NCI-H2227 (cell line): ENCODE measurements around the gene PSMC2.
"Not testable (repeated sequence)": the region's sequence is repeated elsewhere in the genome, so short reads cannot be mapped to it uniquely, and the experiment has no call there.

Experiments
- DNase-seq: peaks from one replicate; lab custom pipeline; 2025; ENCODE audit not compliant: unreplicated experiment; lab: John Stamatoyannopoulos, UW

The PSMC2 gene

DNA sequence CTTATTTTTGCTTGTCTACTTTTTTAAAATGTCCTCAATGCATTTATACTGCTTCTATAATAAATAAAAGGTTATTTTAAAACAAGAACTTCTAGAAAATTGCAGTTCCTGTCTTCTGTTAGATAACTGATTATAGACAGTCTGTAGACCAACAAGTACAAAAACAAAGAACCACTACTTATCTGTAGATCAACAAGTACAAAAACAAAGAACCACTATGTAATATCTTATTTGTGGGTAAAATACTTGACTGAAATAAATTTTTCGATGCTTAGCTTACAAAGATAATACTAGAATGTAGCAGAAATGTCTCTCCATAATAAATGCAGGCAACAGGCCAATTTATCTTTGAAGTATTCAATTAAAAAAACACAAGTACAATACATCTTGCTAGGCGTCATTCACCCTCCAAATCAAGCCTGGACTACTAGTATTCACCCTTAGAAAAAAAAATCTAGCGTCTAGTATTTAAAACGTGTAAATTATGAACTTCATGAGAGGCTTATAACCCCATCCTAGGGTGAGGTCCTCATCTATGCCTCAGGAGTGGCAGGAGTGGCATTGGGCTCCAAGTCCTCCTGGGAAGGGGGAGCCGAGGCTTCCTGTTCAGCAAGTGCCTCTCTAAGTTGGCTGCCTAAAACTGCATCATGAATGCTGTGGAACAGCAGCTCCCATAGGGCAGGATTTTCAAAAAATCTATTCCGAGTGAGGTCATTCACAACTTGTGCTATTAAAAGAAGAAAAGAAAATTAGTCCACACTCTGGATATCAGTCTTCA lies 26.6 kb downstream of the PSMC2 start:
- no peak for DNase-seq

GRCh38 chr7:103379270-103379975 lies 32.0 kb downstream of the PSMC2 start:
- no peak for DNase-seq

GRCh38 chr7:103380395-103381191 lies 33.1 kb downstream of the PSMC2 start:
- DNase-seq, result no peak

- no peak for DNase-seq
Measured at GRCh38 chr7:103381280-103382031, 34.0 kb downstream of the PSMC2 start.

GRCh38 chr7:103382032-103382402 lies 34.6 kb downstream of the PSMC2 start:
- DNase-seq, result no peak

DNA sequence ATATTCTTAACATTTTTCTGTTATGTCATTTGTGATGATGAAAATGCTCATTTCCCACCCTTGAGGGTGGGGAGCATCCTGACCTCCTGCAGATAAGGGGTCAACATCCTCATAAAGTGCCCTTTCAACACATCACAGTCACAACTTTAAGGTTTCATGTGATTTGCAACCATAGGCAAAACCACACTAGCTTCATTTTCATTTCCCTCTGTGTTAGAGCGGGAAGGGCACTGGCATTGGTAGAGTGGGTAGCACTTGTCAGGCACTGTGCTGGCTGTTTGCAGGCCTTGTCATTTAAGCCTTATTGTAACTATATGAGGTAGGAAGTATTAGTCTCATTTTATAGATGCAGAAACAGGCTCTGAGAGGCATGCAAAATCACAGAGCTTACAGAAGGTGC lies 39.8 kb downstream of the PSMC2 start:
- no peak for DNase-seq

DNA sequence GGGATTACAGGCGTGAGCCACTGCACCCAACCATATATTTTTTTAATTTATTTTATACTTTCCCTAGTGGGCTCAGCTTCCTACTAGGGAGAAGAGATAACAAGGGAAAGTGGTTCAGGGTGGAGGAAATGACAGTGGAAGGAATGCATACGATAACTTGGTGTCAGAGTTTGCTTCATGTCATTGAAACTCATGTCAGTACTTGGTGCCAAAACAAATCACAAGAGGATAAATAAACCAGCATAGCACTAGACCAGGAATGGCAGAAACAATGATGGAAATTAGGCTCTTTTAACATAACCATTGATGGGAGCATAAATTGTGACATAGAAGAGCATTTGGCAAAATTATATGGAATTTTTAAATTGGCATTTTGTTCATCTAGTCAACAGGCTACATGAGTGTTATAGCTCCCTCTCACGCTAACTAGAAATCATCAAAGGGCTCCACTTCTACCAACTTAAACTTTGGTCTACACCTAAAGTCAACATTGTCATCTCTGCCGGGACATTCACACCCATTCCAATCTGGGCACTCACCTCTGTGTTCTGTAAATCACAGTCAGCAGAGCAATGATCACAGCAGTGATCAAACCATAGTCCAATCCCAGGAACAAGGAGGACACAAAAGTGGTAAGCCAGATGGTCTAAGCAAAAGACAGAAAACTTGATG lies 41.2 kb downstream of the PSMC2 start:
- no peak for DNase-seq

DNA sequence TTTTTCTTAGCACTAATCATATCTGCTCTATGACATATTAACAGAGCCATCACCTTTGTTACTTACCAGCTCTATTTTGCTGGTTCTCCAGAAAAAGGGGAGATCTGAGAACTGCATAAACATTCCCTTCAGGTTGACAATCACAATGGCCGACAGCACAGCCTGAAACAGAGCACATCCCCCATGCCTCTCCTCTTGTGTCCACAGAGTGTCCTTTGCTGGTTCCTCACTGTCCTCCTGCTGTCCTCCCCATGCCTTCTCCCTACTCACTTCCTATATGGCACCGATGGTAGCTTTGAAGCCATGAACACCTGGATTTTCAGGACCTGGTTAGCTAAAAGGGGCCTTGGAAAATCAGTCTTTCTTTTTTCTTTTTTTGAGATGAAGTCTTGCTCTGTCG lies 41.8 kb downstream of the PSMC2 start:
- DNase-seq, result no peak

DNA sequence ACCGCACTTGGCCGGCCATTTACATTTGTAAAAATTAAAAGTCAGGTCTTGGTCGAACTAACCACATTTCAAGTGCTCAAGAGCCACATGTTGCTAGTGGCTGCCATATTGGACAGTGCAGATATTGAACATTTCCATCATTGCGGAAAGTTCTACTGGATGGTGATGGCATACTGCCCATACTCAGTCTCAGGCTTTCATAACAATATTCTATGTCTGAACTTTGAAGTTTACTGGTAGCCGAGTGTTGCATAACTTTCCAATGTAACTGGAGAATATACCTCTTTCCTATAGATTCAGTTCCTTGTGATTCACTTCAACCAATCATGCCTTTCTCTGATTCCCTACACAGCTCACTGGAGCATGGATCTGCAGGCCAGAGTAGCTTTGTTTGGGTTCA lies 43.7 kb downstream of the PSMC2 start:
- DNase-seq, result no peak

DNA sequence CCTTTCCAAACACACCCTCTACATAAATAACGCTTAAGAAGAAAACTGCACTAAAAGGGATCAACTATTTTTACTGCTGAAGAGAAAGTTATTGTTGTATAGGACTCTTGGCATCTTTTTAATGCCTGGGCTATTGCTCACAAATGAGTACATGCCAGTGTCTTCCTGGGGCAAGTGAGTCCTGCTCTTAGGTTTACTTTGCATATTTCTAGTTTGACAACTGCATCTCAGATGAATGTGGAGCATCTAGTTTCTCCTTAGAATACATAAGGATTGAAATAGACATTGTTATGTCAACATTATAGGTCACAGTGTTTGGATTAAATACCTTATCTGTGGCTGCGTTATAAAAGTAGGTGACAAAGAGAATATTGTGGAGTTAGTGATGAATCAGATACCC lies 44.5 kb downstream of the PSMC2 start:
- no peak for DNase-seq

GRCh38 chr7:103394566-103394965 lies 47.1 kb downstream of the PSMC2 start:
- no peak for DNase-seq

DNA sequence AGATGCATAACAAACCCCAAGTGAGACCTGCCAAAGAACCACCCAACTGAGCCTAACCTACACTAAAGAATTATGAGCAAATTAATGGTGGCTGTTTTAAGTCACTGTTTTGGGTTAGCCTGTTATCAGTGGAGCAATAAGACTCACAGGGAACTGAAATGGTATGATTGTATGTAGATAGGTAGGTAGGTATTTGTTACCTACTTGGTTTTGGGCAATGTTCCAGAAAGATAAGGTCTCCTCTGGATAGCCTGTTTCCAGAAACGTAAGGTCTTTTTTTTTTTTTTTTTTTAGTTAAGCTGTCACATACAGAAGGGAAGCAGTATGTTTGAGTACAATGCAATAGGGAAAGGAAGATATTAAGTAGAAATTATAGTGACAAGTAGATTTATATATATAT lies 47.6 kb downstream of the PSMC2 start:
- no peak for DNase-seq

- DNase-seq, result no peak
Measured at GRCh38 chr7:103396471-103396870, 49.0 kb downstream of the PSMC2 start.

DNA sequence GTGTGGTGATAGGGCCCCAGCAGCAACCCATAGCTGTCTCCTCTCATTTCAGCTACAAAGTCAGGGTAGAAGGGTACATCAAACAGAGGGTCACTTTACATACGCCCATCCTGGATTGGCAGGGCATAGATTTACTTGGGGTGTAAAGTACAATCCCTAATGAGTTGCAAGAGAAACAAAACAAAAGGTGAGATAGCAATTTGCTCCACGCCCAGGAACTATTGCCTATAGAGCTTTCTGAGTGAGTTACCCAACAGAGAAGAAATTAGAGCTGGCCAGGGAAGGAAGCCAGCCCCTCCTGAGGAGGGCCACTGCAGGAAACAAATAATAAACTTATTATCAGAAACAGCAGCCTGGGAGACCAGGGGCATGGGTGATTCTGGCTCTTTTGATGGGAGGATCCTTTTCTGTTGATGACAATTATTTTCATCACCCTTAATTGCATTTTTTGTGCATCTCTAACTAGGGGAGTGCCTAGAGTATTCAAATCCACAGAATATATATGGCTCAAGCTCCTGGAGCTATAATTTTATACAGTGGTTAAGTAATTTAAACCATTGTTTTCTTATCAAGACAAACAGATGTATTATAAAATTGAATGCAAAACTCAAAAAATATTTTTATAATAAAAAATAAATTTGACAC lies 51.2 kb downstream of the PSMC2 start:
- no peak for DNase-seq

DNA sequence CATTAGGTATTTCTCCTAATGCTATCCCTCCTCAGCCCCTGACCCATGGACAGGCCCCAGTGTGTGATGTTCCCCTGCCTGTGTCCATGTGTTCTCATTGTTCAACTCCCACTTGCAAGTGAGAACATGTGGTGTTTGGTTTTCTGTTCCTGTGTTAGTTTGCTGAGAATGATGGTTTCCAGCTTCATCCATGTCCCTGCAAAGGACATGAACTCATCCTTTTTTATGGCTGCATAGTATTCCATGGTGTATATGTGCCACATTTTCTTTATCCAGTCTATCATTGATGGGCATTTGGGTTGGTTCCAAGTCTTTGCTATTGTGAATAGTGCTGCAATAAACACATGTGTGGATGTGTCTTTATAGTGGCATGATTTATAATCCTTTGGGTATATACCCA lies 52.2 kb downstream of the PSMC2 start:
- DNase-seq, result not testable (repeated sequence)

DNA sequence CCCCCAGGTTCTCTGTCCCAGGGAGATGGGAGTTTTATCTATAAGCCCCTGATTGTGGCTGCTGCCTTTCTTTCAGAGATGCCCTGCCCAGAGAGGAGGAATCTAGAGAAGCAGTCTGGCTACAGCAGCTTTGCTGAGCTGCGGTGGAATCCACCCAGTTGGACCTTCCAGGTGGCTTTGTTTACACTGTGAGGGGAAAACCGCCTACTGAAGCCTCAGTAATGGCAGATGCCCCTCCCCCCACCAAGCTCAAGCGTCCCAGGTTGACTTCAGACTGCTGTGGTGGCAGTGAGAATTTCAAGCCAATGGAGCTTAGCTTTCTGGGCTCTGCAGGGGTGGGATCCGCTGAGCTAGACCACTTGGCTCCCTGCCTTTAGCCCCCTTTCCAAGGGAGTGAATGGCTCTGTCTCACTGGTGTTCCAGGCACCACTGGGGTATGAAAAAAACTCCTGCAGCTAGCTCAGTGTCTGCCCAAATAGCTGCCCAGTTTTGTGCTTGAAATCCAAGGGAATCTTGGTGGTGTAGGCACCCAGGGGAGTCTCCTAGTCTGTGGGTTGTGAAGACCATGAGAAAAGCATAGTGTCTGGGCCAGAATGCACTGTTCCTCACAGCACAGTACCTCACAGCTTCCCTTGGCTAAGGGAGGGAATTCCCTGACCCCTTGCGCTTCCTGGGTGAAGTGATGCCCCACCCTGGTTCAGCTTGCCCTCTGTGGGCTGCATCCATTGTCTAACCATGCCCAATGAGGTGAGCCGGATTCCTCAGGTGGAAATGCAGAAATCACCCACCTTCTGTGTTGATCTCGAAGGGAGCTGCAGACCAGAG lies 58.6 kb downstream of the PSMC2 start:
- DNase-seq, result not testable (repeated sequence)

GRCh38 chr7:103412151-103412550 lies 64.7 kb downstream of the PSMC2 start:
- DNase-seq, result no peak

GRCh38 chr7:103413407-103413806 lies 66.0 kb downstream of the PSMC2 start:
- no peak for DNase-seq

DNA sequence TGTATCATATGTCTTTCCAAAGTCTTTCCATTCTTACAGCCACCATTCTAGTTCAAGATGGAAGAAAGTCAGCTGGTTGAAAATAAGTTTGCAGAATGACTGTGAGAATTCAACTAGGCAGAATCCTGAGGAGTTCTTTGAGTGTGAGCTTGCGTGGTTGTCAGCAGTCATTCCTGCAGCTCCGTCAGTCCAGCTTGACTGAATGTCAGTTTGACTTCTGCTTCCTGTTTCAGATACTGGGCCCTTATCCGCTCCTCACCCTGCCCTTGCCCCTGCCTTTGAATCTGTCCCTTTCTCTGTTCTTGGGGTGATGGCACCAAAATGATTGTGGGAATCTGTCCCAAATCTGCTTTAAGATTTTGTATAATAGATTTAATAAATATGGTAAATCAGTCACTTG lies 70.8 kb downstream of the PSMC2 start:
- no peak for DNase-seq
